Measurements from ENCODE around the gene FLNC.

The FLNC gene

GRCh38 chr7:128854396-128854795, 24.2 kb downstream of the FLNC start:
- Histone ChIP-seq H3K36me3 (ENCODE audit: insufficient read depth, low read length) (no peaks in the 10 kb centered on the region), H3K9me3 (ENCODE audit: insufficient read depth, low read depth, low read length) (no peaks in the 10 kb centered on the region), H3K9me2 (replicated peaks; ENCODE audit: low read depth, low read length) (no peaks in the 10 kb centered on the region), H3K4me1 (ENCODE audit: insufficient read depth, low read length, poor library complexity, severe bottlenecking) (no peaks in the 10 kb centered on the region), H4K20me1 (ENCODE audit: insufficient read depth, low read length, poor library complexity, severe bottlenecking) (no peaks in the 10 kb centered on the region), H3K4me2 (ENCODE audit: low read depth, low read length, poor library complexity, severe bottlenecking) (no peak overlapping the region), H3K27me3 (ENCODE audit: insufficient read depth, low read length, poor library complexity, severe bottlenecking) (no peaks in the 10 kb centered on the region), H3K4me3 (ENCODE audit: low read length, poor library complexity, severe bottlenecking) (no peak overlapping the region), H3K79me2 (ENCODE audit: insufficient read depth, low read length) (no peaks in the 10 kb centered on the region), H3K9ac (ENCODE audit: low read depth, low read length, poor library complexity, severe bottlenecking) (no peak overlapping the region), H2AFZ (ENCODE audit: low read length) (no peak overlapping the region), H3F3A (ENCODE audit: low read depth) (no peaks in the 10 kb centered on the region)
- no peak for TF ChIP-seq EZH2phosphoT487 (IDR thresholded peaks at IDR 0.05; ENCODE audit: borderline replicate concordance)
- TF ChIP-seq, protein P1, sequence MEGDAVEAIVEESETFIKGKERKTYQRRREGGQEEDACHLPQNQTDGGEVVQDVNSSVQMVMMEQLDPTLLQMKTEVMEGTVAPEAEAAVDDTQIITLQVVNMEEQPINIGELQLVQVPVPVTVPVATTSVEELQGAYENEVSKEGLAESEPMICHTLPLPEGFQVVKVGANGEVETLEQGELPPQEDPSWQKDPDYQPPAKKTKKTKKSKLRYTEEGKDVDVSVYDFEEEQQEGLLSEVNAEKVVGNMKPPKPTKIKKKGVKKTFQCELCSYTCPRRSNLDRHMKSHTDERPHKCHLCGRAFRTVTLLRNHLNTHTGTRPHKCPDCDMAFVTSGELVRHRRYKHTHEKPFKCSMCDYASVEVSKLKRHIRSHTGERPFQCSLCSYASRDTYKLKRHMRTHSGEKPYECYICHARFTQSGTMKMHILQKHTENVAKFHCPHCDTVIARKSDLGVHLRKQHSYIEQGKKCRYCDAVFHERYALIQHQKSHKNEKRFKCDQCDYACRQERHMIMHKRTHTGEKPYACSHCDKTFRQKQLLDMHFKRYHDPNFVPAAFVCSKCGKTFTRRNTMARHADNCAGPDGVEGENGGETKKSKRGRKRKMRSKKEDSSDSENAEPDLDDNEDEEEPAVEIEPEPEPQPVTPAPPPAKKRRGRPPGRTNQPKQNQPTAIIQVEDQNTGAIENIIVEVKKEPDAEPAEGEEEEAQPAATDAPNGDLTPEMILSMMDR (conservative IDR thresholded peaks at IDR 0.05; ENCODE audit: low read length): no peak

- TF ChIP-seq, protein P1 (conservative IDR thresholded peaks at IDR 0.05; ENCODE audit: low read length): no peak
- TF ChIP-seq EZH2phosphoT487 (IDR thresholded peaks at IDR 0.05; ENCODE audit: borderline replicate concordance): no peak
- H3K9ac ChIP-seq (ENCODE audit: low read depth, low read length, poor library complexity, severe bottlenecking): no peak overlapping the region
- no peaks in the 10 kb centered on the region for H3K79me2 ChIP-seq (ENCODE audit: insufficient read depth, low read length)
- H3K4me3 ChIP-seq (ENCODE audit: low read length, poor library complexity, severe bottlenecking): no peak overlapping the region
- no peak overlapping the region for H2AFZ ChIP-seq (ENCODE audit: low read length)
- H3K9me3 ChIP-seq (ENCODE audit: insufficient read depth, low read depth, low read length): no peaks in the 10 kb centered on the region
- H3K36me3 ChIP-seq (ENCODE audit: insufficient read depth, low read length): no peaks in the 10 kb centered on the region
- H3K4me1 ChIP-seq (ENCODE audit: insufficient read depth, low read length, poor library complexity, severe bottlenecking): no peaks in the 10 kb centered on the region
- H4K20me1 ChIP-seq (ENCODE audit: insufficient read depth, low read length, poor library complexity, severe bottlenecking): no peaks in the 10 kb centered on the region
- no peaks in the 10 kb centered on the region for H3K9me2 ChIP-seq (replicated peaks; ENCODE audit: low read depth, low read length)
- no peaks in the 10 kb centered on the region for H3F3A ChIP-seq (ENCODE audit: low read depth)
- no peaks in the 10 kb centered on the region for H3K27me3 ChIP-seq (ENCODE audit: insufficient read depth, low read length, poor library complexity, severe bottlenecking)
- no peak overlapping the region for H3K4me2 ChIP-seq (ENCODE audit: low read depth, low read length, poor library complexity, severe bottlenecking)
Observed at GRCh38 chr7:128855559-128855958, 25.4 kb downstream of the FLNC start.

- Histone ChIP-seq H3K79me2 (ENCODE audit: insufficient read depth, low read length) (no peaks in the 10 kb centered on the region), H3K9me3 (ENCODE audit: insufficient read depth, low read depth, low read length) (no peaks in the 10 kb centered on the region), H3F3A (ENCODE audit: low read depth) (no peaks in the 10 kb centered on the region)
Observed at GRCh38 chr7:128856001-128856718, 26.0 kb downstream of the FLNC start.

More at GRCh38 chr7:128856001-128856718, 26.0 kb downstream of the FLNC start:
- H3K4me3 ChIP-seq (ENCODE audit: low read length, poor library complexity, severe bottlenecking): no peak overlapping the region
- no peaks in the 10 kb centered on the region for H3K27me3 ChIP-seq (ENCODE audit: insufficient read depth, low read length, poor library complexity, severe bottlenecking)
- H3K9me2 ChIP-seq (replicated peaks; ENCODE audit: low read depth, low read length): no peaks in the 10 kb centered on the region
- H3K36me3 ChIP-seq (ENCODE audit: insufficient read depth, low read length): no peaks in the 10 kb centered on the region
- TF ChIP-seq, protein P1 (conservative IDR thresholded peaks at IDR 0.05; ENCODE audit: low read length): no peak
- TF ChIP-seq EZH2phosphoT487 (IDR thresholded peaks at IDR 0.05; ENCODE audit: borderline replicate concordance): no peak
- H4K20me1 ChIP-seq (ENCODE audit: insufficient read depth, low read length, poor library complexity, severe bottlenecking): no peaks in the 10 kb centered on the region
- no peak overlapping the region for H2AFZ ChIP-seq (ENCODE audit: low read length)
- H3K9ac ChIP-seq (ENCODE audit: low read depth, low read length, poor library complexity, severe bottlenecking): no peak overlapping the region
- no peak overlapping the region for H3K4me2 ChIP-seq (ENCODE audit: low read depth, low read length, poor library complexity, severe bottlenecking)
- no peaks in the 10 kb centered on the region for H3K4me1 ChIP-seq (ENCODE audit: insufficient read depth, low read length, poor library complexity, severe bottlenecking)
